PC-3 (cell line): ENCODE results near the gene UNC13C.

Experiments used
- CTCF ChIP-seq: fragments of 300-600 bp; sonication (generic); conservative IDR thresholded peaks from 2 replicates; pipeline ENCODE4 v1.5.1; 2017; ENCODE audit warnings: antibody characterized with exemption, low read depth, mild to moderate bottlenecking, low read length
- EZH2 ChIP-seq: fragments of 300-600 bp; sonication (generic); IDR thresholded peaks from one replicate; pipeline ENCODE4 v1.6.1; 2017; ENCODE audit warnings: antibody characterized with exemption, mild to moderate bottlenecking, low read length; ENCODE audit not compliant: unreplicated experiment

- TF ChIP-seq CTCF (no peak), EZH2 (no peak)
Measured at GRCh38 chr15:54109014-54109413, 130.8 kb downstream of the UNC13C start.
